Endothelial cell of hepatic sinusoid (primary cell): ENCODE data around the gene CITED1.
"Not testable (repeated sequence)": the region's sequence is repeated elsewhere in the genome, so short reads cannot be mapped to it uniquely, and the experiment has no call there.

ENCODE experiments used
- in situ Hi-C: cut with HindIII; loops from 2 replicates; pipeline ENCODE4 v1.10.0; 2017; ENCODE audit warnings: low sequenced_read_pairs

The CITED1 gene, protein sequence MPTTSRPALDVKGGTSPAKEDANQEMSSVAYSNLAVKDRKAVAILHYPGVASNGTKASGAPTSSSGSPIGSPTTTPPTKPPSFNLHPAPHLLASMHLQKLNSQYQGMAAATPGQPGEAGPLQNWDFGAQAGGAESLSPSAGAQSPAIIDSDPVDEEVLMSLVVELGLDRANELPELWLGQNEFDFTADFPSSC

DNA sequence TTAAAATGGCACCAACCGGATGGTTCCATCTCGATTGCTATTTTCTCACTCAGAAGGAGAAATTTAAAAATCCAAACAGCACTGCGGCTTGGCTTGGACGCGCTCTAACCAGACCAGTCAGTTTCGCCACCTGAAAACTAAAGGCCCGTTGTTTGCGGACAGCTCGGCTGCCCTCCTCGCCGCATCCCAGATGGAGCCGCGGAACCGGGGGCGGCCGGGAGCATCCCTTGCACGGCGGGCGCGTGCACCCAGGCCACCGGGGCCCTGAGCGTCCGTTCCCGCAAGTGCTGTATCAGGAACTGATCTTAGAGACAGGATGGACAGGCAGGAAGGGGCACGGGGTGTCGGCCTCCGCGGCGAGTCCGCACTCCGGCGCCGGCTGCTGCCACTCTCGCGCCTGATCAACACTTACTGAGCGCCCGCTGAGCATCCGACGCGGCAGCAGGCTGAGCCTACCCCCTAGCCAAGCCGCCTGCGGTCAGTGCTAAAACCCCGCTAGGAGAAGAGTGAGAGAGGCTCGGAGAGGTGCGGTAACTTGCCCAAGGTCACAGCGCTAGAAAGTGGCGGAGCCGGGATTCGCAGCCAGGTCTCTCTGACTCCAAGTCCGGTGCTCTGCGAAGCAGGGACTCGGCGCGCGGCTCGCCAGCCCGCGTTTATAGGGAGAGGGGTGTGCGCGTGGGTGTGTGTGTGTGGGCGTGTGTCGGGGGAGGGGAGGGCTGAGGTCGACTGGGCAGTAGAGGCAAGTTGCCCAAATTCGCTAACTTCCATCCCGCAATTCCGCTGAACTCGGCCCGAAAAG lies at the start of gene CITED1:
CITED1 (minus strand) TSS at position 629 of the 799 bp plus-strand sequence. CDS start 3,045 bp downstream, outside the sequence.
- in situ Hi-C loops: no loop called here

DNA sequence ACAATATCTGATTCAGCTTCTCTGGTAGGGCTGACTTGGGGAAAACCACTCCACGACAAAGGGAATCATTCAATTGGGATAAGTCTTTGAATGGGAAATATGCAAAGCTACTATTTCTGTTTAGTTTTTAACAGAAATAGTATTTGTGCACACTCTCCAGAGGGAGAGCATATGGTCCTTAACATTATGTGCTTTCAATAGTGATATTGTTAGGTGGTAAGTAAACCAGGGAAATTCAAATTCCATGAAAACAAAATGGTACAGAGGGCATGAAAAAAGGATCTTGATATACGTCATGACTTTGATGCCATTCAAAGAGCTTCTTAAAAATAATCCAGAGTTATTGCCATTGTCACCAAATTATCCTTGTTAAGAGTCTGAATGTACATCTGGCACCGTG lies 47.1 kb upstream of the CITED1 start:
- in situ Hi-C loops: no loop called here

DNA sequence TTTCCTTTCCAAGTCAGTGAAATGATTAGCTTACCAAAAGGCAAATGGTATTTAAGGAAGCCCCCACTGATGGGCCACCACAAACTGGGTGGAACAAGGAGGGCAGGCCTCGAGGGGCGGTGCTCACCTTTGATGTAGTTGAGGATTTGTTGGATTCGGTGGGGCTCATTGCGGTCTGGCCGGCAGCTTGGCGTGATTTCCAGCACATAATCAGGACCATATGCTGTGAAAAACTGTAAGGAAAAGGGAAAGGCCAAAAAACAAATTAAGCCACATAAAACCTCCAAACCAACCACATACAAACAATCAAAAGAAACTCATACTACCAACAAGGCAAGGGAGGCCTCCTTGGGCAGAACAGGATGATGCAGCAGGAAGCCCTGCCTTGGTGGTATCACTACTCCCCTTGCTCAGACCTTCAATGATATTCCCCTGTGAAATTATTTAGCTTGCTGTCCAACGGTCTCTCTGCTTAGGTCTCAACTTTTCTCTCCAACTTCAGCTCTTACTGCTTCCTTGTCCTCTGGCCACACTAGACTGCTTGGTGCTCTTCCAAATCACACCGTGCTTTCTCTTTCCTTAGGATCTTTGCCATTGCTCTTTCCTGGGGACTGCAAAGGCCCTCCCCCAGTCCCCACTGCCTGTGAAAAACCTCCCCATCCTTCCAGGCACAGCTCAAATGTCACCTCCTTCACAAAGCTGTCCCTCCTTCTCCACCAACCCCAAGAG lies 46.1 kb upstream of the CITED1 start:
- in situ Hi-C loops: no loop called here

DNA sequence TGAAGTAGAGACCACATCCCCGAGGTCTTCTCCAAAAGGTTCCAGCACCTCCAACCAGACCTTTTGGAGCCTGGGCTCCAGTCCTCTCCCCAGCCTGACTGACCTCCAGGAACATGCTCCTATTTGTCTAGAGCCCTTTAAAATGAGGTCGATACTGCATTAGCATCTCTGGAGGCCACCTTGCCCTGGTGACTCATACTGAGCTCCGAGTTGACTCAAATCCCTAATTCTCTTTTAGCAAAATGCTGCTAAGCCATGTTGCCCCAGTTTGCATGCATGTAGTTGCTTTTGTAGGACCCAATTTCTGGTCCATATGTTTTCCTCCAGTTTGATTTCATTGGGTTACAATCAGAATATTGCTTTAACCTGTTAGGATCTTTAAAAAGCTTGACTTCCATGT lies 43.5 kb upstream of the CITED1 start:
- in situ Hi-C loops: loop anchor here (5.0 to 10.0 kb wide), 2 partner anchors 52 to 56 kb away; no protein-coding TSS in a partner anchor

DNA sequence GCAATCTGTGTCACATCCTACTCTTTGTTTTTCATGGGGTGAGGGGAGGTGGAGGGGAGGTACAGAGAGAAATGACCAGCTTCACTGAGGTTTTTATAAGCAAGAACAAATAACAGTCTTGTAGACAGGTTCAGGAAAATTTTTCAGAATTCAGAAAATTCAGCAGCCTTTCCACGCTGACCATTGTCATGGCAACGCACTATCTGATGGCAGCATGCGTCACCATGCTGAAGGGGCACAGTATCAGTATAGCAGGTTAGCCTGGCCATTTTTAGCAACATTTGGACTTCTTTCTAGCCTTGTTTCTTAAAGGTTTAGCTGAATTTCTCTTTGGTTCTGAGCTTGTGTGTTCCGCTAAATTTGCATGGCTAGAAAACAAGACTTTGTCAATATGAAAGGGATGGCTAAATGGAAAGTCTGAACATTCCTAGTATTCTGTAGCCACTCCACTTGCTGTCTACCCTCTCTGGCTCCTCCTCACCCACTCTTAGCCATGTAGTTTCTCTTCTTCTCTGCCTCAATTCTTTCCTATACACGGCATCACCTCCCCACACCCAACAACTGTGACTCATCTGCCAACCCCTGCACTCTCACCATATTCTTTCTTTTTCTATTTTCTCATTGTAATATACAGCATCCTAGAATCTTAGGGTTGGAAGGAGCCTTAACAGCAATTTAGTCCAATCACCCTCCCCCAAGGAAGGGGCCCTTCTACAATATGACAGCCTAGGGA lies 42.7 kb upstream of the CITED1 start:
- in situ Hi-C loops: loop anchor here (5.0 to 10.0 kb wide), 2 partner anchors 51 to 56 kb away; no protein-coding TSS in a partner anchor

DNA sequence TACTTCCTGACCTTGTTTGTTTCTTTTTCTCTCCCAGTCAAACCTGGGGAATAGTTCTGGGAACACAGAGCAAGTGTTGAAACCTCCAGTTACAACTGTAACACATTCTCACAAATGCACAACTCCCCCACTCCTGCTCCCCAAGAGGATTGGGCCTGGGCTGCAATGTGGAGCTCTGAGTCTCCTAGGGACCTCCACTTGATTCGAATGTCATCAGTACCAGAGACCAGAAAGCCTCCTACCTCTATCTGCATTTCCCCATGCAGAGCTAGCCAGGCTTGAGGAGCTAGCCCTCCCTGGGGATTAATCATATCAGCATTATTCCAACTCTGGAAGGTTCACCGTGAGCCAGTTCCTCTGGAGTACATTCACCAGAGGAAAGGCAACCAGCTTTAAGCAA lies 41.7 kb upstream of the CITED1 start:
- in situ Hi-C loops: loop anchor here (5.0 to 10.0 kb wide), 2 partner anchors 50 to 57 kb away; no protein-coding TSS in a partner anchor

DNA sequence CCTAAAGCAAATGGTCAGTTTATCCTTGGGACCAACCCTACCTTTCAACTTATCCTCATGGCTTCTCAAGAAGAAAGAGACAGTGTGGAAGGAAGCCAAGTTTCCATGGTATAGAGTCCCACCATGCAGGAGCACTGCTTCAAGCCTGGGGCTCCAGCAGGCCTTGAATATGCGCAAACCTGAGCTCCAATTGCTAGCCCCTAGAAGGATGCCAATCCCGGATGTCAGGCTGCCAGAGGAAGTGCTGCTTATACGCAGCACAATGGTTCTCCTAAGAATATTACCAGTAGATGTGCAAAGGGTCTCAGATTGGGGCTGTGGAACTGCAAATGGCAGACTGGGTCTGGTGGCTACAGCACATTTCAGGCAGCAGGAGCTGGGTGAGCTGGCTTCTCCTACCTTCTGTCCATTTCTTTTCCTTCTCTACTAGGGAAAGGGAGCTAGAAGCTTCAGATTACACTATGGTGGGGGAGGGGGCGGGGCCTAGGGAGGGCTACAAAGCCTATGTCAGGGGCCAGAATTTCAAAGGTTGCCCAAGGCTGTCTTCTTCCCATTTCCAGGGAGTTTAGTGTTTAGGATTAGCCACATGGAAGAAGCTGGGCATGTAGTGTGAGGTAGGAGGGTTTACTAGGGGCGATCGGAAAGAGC lies 40.7 kb upstream of the CITED1 start:
- in situ Hi-C loops: loop anchor here (5.0 to 10.0 kb wide), 2 partner anchors 49 to 58 kb away; no protein-coding TSS in a partner anchor

DNA sequence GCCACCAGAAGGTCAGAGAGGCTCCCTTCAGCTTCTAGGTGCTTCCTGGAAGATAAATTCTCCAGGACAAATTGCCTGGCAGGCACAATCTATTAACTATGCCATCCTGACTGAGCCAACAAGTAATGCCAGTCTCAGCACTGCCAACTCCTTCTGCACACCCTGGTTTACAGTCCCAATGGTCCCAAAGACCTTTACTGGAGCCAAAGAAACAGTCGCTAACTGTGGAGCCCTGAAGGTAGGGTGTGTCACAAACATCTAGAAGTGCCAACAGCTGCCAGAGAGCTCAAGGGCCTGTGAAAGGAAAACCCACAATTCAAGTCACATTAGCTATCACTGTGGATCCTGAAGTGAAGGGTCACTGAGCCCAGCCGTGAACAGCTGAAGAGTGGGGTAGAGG lies 34.9 kb upstream of the CITED1 start:
- in situ Hi-C loops: loop anchor here (10.0 kb wide), 1 partner anchor 64 kb away; no protein-coding TSS in a partner anchor

DNA sequence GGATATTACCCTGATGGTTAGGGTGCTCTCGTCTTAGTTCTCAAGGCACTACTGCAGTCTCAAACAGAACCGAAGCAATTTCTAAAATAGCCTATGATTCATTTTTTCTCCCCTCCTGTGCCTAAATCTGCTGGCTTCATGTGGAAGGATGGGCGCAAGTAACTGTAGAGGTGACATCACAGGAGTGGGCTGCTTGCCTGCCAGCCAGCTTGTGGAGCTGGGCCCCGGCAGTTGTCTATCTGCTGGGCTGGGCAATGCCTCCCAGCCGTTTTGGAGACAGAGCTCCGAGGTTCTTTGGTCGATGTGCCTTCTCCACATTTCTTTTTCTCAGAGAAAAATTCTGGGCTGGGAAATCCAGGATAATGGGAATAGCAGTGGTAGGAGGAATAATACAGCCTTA lies 34.3 kb upstream of the CITED1 start:
- in situ Hi-C loops: loop anchor here (10.0 kb wide), 1 partner anchor 65 kb away; no protein-coding TSS in a partner anchor

DNA sequence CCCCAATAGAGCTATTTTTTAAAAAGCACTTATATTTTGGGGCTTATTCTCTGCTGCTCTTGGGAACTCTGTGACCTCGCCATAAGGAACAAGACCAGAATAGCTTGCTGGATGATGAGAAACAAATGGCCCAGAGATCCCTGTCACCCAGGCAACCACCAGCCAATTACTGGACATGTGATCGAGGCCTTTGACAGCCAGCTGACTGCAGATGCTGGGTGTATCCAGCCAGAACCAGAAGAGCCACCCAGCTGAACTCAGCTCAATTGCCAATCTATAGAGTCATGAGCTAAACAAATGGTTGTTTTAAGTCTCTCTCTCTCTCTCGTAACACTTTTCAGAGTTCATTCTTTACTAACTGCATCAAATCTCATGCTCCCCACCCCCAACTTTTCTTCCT lies 24.4 kb upstream of the CITED1 start:
- in situ Hi-C loops: no loop called here

DNA sequence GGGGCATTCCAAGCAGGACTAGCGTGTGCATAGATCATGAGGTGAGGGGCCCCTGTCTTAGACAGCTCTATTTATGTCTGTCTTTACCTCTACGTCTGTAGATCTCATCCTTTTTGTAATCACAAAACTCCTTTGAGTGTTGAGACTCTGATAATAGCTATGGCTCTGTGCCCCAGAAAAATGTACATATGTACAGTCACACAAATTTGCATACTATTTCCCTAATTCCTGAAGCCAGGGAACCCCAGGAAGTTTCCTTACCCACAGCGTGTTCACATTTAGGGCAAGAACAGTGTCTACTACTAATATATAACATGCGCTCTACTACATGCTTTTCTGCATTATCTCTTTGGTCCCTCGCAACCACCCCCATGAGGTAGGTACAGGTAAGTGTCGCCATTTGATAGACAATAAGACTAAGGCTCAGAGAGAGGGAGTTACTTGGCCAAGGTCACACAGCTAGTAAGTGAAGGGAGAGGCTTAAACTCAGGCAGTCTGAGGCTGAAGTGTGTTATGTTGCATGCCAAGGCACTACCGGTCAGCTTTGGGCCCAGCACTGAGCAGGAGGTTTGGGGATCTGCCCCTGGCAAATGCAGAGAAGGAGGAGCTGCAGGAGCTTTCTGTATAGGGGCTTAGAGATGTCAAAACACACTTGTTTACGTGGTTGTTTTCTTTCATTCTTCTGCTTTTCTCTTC lies 21.0 kb upstream of the CITED1 start:
- in situ Hi-C loops: no loop called here

DNA sequence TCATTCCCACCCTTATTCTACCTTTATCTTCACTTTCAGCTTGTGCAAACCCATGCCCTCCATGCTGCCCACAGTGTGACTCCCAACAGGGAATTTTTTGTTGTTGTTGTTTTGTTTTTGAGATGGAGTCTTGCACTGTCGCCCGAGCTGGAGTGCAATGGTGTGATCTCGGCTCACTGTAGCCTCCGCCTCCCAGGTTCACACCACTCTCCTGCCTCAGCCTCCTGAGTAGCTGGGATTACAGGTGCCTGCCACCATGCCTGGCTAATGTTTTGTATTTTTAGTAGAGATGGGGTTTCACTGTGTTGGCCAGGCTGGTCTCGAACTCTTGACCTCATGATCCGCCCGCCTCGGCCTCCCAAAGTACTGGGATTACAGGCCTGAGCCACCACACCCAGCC lies 13.9 kb upstream of the CITED1 start:
- in situ Hi-C loops: not testable (repeated sequence)

DNA sequence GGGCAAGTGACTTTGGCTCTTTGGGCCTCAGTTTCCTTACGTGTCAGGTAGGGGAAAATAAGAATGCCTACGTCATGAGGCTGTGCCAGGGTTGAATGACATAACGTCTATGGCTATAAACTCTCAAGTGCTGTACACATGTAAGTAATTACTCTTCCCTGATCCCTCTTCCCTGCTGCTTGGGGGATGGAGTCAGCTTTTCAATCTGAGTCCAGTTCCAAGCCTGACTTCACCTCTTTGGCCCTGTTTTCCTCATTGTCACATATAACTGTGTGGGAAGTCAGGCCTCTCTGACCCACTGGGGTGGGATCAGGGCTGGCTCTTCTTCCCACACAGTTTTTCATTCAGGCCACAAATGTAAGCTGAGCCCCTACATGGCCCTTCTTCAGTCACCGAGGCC lies 11.4 kb upstream of the CITED1 start:
- in situ Hi-C loops: no loop called here

DNA sequence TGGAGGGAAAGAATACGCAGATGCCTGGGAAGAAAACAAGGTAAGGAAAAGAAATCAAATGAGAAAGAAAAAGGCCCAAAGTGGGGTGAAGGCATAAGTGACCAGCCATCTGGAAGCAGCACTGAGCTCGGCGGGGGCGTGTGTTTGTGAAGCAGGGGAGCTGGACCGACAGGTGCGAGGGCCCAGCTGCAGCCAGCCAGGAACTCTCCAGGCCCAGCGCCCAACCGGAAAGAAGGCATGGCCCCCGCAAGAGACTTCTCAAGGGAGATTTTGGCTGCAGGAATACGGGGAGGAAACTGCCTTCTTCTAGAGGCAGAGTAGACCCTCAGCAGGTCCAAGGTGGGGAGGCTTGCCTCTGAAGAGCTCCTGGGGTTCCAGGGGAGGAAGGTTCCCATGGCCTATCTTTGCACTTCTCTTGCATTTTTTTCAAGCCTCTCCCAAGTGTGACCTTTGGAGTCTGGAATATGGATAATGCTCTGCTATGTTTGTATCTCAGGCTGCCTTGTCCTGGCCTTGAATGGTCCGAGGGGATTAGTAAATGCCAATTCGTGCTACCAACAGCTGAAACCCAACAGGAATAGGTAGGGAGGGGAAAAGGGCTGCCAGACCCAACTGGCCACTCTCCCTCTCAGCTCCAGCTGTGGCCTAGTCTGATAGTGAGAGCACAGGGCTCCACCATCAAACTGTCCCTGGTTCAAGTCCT lies 10.8 kb upstream of the CITED1 start:
- in situ Hi-C loops: no loop called here

DNA sequence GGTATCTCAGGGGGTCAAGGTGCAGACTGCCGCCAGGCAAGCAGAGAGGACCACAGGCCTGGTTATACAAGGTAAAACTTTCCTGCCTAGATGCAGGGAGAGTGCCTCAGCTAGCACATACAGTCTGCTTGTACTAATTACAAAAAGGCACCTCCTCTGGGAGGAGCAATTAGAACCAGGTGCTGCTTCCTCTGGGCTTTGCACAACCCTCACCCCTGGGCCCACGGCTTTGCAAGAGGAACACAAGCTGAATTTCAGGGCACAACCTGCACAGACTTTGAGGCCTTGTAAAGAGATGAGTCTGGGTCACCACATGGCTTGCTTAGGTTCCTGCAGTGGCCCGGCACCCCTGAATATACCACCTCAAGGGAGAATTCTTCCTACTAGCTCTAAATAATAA lies 9.2 kb upstream of the CITED1 start:
- in situ Hi-C loops: no loop called here

DNA sequence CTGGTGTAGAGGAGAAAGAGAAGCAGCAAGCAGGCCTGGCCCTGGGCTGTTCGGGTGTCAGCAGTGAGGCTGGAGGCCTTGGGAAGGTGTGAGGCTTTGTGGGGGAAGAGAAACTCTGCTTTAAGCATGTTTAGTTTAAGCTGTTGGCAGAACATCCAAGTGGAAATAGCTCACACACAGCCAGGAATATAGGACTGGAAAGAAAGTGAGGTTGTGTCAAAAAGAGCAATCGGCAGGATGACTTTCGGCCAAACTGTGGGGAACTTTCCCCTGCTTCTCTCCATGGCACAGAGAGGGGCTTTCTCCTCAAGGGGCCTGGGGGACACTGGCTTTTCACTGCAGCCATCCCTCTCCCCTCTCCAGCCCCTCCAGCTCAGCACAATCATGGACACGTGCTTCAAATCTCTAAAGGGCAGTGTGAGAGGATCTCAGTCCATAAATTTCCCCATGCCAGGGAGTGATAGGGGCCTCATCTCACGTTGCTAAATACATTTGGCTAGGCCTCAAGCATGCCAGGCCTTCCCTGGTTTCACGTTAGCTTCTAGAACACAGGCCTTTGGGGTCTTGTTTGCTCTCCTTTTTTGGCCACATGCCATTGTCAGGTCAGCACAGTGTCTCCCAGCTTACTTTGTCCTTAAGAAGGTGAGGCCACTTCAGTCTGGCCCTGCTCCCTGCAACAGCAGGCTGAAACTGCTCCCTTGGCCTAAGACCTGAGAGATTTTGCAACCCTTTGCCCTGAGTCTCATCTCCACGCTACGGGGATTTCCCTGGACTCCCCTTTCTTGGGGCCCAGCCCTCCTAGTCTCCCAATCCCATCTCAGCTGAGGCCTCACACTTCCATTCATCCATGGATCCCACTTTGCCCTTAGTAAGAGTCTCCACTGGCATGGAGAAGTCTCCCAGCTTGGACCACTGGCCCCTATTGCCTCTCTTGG lies 8.3 kb upstream of the CITED1 start:
- in situ Hi-C loops: no loop called here

DNA sequence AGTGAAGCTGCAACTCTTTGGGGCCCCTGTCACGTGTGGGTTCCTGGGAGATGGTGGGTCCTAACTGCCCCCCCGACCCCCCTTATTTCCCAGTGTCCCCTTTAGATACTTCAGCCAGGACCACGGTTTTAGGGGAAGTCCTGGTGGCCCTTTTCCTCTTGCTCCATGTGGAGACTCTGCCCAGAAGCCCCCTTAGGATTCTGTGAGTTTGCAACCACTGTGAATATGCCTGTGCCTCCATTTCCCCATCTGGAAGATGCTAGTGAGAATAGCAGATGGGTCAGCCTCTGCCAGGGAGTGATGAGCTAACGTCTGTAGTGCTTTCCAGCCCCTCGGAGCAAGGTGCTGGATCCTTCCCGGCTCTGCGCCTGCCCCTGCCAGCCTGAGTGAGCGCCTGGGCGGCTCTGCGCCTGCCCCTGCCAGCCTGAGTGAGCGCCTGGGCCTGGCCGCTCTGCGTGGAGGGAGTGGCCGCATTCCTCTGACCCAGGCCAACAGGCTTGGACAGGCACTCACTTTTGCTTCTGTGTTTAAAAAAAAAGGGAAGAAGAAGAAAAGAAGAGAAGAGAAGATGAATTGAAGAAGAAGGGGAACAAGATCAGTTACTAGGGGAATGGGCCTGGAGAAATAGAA lies 6.7 kb upstream of the CITED1 start:
- in situ Hi-C loops: no loop called here
